Gastroesophageal sphincter (tissue), 3 donors: Measurements from ENCODE around the gene MMP26.

Source experiments
- CTCF ChIP-seq, 4 experiments: fragments of 200-600 bp in 2 of 4; fragments of 450-650 bp in 2 of 4; sonication (generic) in 1 of 4; IDR thresholded peaks; one replicate each; pipeline ENCODE4 v1.5.1; 2017 to 2019; ENCODE audit warnings: antibody characterized with exemption in 4 of 4, mild to moderate bottlenecking in 2 of 4, moderate library complexity in 2 of 4
- EP300 ChIP-seq: sonication (generic); formaldehyde crosslinking; IDR thresholded peaks from one replicate; pipeline ENCODE4 v1.6.1; 2017; ENCODE audit warnings: antibody characterized with exemption, mild to moderate bottlenecking
- POLR2A ChIP-seq, 2 donors: fragments of 450-650 bp; IDR thresholded peaks; one replicate each; pipeline ENCODE4 v1.6.1; 2017; ENCODE audit warnings: antibody characterized with exemption in 2 of 2, mild to moderate bottlenecking in 2 of 2, moderate library complexity in 1 of 2
- POLR2AphosphoS5 ChIP-seq: sonication (generic); formaldehyde crosslinking; IDR thresholded peaks from one replicate; pipeline ENCODE4 v1.6.1; 2017; ENCODE audit warnings: antibody characterized with exemption

DNA sequence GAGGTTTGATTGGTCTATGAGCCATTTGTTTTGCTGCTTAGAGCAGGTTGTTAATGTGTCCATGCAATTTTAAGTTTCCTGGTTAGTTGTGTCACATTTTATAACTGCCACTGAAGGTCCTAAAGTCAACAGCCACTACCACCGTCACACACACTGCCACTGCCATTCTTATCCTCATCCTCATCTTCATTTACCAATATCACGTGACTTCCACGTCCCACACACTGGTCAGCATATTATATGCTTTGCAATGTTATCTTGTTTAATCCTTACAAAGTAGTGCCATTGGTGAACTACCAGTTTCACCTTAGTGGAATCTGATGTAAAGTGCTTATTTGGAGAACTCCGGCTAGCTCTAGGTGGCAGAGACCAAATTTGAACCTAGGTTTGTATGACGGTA, 9.7 kb downstream of the MMP26 start:
- TF ChIP-seq CTCF (IDR thresholded peaks at IDR 0.05), result no peak
- TF ChIP-seq POLR2A (IDR thresholded peaks at IDR 0.05), result no peak
- TF ChIP-seq POLR2AphosphoS5, result no peak
- TF ChIP-seq EP300, result no peak
